MG63 (cell line): ENCODE results near the gene C5AR1. TPM values are rescaled to one million over a fixed set of nuclear protein-coding genes. Genes with fewer than 3 reads are reported as not detected.
A peak's percentile ranks its signal among the peaks of the same experiment; 100 is the strongest.
"Not testable (repeated sequence)": the region's sequence is repeated elsewhere in the genome, so short reads cannot be mapped to it uniquely, and the experiment has no call there.

Experiments
- DNase-seq: peaks from one replicate; pipeline ENCODE4 v3.0.0-alpha.2; 2020
- H3K27me3 ChIP-seq: fragments of 250-450 bp; sonication (Bioruptor Pico); 2 replicates; pipeline ENCODE4 v1.5.1; 2020; ENCODE audit warnings: mild to moderate bottlenecking, moderate library complexity
- H3K36me3 ChIP-seq: fragments of 250-450 bp; sonication (Bioruptor Pico); 2 replicates; pipeline ENCODE4 v1.5.1; 2020; ENCODE audit warnings: mild to moderate bottlenecking, moderate library complexity
- H3K4me3 ChIP-seq: fragments of 250-450 bp; sonication (Bioruptor Pico); 2 replicates; pipeline ENCODE4 v1.5.1; 2020; ENCODE audit warnings: mild to moderate bottlenecking, moderate library complexity
- H3K9me3 ChIP-seq: fragments of 250-450 bp; sonication (Bioruptor Pico); 2 replicates; pipeline ENCODE4 v1.5.1; 2020; ENCODE audit warnings: mild to moderate bottlenecking, moderate library complexity
- total RNA-seq: library from RNA; depleted of rRNA; stranded (reverse); fragments of >200 nt; shearing (Covaris generic); gene quantifications from 2 replicates; pipeline ENCODE4 v1.2.3, GENCODE V29; 2014; ENCODE audit warnings: low replicate concordance

C5AR1 gene
- total RNA-seq, 1 experiment from 2014 or later, result not detected

GRCh38 chr19:47341734-47342133 is 32.1 kb downstream of the C5AR1 start:
- H3K9me3 ChIP-seq, result no peaks in the 10 kb centered on the region
- no peak for DNase-seq
- H3K4me3 ChIP-seq, result no peak overlapping the region
- no peaks in the 10 kb centered on the region for H3K27me3 ChIP-seq
- no peaks in the 10 kb centered on the region for H3K36me3 ChIP-seq

GRCh38 chr19:47343194-47343802 is 33.6 kb downstream of the C5AR1 start:
- Histone ChIP-seq H3K9me3 (no peaks in the 10 kb centered on the region), H3K4me3 (no peak overlapping the region), H3K27me3 (no peaks in the 10 kb centered on the region), H3K36me3 (no peaks in the 10 kb centered on the region)
- DNase-seq, result no peak

DNA sequence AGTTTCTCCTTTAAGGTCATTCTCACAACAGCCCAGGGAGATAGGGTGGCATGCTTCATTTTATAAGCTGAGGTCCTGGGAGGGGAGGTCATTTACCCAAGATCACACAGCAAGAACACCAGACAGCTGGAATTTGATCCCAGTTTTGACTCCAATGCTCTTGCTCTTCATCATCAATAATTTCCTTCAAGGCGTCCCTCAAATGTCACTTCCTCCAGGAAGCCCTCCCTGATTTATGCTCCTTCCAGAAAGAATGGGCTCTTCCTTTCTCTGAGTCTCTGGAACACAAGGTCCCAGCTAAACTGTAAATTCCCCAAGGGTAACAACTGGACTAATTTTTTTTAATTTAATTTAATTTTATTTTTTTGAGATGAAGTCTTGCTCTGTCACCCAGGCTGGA is 34.8 kb downstream of the C5AR1 start:
- no peak overlapping the region for H3K4me3 ChIP-seq
- no peak for DNase-seq
- peaks cover 2% of the 10 kb centered on the region; the same call in 1 of the 2 replicates for H3K36me3 ChIP-seq
- H3K9me3 ChIP-seq, result no peaks in the 10 kb centered on the region
- H3K27me3 ChIP-seq, result no peaks in the 10 kb centered on the region

GRCh38 chr19:47346024-47346423 is 36.4 kb downstream of the C5AR1 start:
- H3K27me3 ChIP-seq, H3K9me3 ChIP-seq, H3K36me3 ChIP-seq, H3K4me3 ChIP-seq, DNase-seq: not testable (repeated sequence)

DNA sequence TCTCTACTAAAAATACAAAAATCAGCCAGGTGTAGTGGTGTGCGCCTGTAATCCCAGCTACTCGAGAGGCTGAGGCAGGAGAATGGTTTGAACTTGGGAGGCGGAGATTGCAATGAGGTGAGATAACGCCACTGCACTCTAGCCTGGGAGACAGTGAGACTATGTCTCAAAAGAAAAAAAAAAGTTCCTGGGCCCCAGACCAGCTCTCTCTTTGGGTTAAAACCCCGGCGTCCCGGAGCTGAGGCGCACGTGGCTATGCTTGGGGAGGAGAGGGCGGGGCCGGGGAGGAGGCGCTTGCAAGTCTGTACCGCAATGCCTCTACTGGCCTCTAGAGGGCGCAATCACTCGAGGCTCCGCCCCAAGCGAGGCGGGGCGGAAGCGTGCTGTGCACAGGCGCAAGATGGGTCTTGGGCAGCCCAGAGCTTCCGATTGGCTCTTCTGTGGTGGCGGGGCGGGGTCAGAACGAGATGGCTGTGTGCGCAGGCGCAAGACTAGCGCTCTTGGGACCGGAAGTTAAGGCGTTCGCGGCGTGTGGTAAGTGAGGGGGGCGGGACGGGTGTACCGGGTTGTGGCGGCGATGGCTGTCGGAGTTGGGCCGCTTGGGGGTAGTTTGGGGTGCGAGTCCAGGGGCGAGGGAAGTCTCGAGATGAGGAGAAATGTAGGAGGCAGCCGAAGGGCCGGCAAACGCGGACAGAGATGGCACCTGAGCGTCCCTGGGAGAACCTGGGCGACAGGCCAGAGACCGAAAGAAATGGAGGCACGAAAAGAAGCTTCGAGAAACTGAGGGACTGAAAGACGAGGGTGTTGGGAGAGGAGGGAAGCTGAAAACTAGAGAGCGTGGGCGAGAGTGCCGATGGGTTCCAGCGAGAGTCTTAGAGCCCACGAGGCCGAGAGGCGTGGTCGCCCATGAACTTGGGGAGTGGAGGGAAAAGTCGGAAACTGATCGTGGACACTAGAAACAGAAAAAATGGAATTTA is 39.4 kb downstream of the C5AR1 start, which contains the start of gene DHX34:
TSS of gene DHX34 (plus strand) at position 497 of the 977 bp plus-strand sequence. CDS start 3,716 bp downstream, outside the sequence.
- H3K27me3 ChIP-seq, result no peaks in the 10 kb centered on the region
- DNase-seq, result peak; percentile 97
- peak within 1 kb of the TSS; percentile 93 for H3K4me3 ChIP-seq
- H3K9me3 ChIP-seq, result no peaks in the 10 kb centered on the region
- H3K36me3 ChIP-seq, result peaks cover 34% of the 10 kb centered on the region

GRCh38 chr19:47350630-47351029 is 41.0 kb downstream of the C5AR1 start:
- H3K9me3 ChIP-seq, result no peaks in the 10 kb centered on the region
- no peak for DNase-seq
- no peaks in the 10 kb centered on the region for H3K27me3 ChIP-seq
- H3K4me3 ChIP-seq, result no peak overlapping the region
- H3K36me3 ChIP-seq, result peaks cover 49% of the 10 kb centered on the region

- H3K27me3 ChIP-seq, result no peaks in the 10 kb centered on the region
- no peaks in the 10 kb centered on the region for H3K9me3 ChIP-seq
- no peak overlapping the region for H3K4me3 ChIP-seq
- peak; percentile 26 for DNase-seq
- H3K36me3 ChIP-seq, result peaks cover 56% of the 10 kb centered on the region
These were observed 41.9 kb downstream of the C5AR1 start for GRCh38 chr19:47351548-47351947.

GRCh38 chr19:47352095-47352494 is 42.4 kb downstream of the C5AR1 start:
- peaks cover 62% of the 10 kb centered on the region for H3K36me3 ChIP-seq
- no peak for DNase-seq
- no peak overlapping the region for H3K4me3 ChIP-seq
- no peaks in the 10 kb centered on the region for H3K9me3 ChIP-seq
- no peaks in the 10 kb centered on the region for H3K27me3 ChIP-seq

DNA sequence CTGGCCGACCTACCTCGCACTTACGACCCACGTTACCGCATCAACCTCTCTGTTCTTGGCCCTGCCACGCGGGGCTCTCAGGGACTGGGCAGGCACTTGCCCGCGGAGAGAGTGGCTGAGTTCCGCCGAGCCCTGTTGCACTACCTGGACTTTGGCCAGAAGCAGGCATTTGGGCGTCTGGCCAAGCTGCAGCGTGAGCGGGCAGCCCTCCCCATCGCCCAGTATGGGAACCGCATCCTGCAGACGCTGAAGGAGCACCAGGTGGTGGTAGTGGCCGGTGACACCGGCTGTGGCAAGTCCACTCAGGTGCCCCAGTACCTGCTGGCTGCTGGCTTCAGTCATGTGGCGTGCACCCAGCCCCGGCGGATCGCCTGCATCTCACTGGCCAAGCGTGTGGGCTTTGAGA is 43.6 kb downstream of the C5AR1 start:
- Histone ChIP-seq H3K4me3 (no peak overlapping the region), H3K27me3 (no peaks in the 10 kb centered on the region), H3K9me3 (no peaks in the 10 kb centered on the region), H3K36me3 (peaks cover 74% of the 10 kb centered on the region)
- DNase-seq, result no peak

- H3K36me3 ChIP-seq, result peaks cover 98% of the 10 kb centered on the region
- DNase-seq, result no peak
- H3K27me3 ChIP-seq, result no peaks in the 10 kb centered on the region
- H3K9me3 ChIP-seq, result no peaks in the 10 kb centered on the region
- H3K4me3 ChIP-seq, result no peak overlapping the region
These were observed 47.2 kb downstream of the C5AR1 start for GRCh38 chr19:47356900-47357299.

DNA sequence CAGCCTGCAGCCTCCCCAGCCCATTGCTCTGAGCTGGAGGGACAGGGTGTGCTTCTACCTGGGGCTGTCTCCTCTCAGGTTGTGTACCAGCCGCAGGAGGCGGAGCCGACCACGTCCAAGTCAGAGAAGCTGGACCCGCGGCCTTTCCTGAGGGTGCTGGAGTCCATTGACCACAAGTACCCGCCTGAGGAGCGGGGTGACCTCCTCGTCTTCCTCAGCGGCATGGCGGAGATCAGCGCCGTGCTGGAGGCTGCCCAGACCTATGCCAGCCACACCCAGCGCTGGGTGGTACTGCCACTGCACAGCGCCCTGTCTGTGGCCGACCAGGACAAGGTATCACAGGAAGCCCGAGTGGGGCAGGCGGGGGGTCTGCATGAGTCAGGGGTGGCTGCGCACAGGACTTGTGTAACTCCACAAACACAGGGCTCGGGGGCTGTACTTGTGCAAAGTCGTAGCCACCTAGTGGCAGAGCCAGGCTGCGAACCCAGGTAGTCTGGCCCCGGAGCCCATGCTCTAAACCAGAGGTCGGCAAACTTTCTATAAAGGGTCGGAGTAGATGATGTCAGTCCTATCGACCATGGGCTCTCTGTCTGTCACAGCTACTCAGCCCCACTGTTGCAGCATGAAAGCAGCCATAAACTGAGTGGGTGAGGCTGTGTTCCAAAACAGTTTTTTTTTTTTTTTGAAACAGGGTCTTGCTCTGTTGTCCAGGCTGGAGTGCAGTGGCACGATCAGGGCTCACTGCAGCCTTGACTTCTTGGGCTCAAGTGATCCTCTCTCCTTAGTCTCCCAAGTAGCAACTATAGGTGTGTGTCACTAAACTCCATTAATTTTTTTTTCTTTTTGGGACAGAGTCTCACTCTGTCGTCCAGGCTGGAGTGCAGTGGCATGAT is 48.4 kb downstream of the C5AR1 start:
- DNase-seq, result no peak
- Histone ChIP-seq H3K27me3 (no peaks in the 10 kb centered on the region), H3K4me3 (no peak overlapping the region), H3K36me3 (peaks cover 96% of the 10 kb centered on the region), H3K9me3 (no peaks in the 10 kb centered on the region)

DNA sequence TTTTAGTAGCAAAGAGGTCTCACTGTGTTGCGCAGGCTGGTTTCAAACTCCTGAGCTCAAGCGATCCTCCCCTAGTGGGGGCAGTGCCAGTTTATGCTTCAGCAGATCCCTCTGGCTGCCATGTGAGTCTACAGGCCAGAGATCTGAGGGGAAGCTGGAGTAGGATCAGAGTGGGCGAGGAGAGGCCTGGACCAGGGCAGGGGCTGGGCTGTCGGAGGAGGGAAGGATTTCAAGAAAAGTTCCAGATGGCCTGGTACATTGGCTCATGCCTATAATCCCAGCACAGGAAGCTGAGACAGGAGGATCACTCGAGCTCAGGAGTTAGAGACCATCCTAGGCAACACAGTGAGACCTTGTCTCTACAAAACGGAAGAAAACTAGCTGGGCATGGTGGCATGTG is 49.3 kb downstream of the C5AR1 start:
- no peak overlapping the region for H3K4me3 ChIP-seq
- H3K27me3 ChIP-seq, result no peaks in the 10 kb centered on the region
- DNase-seq, result no peak
- H3K36me3 ChIP-seq, result peaks cover 95% of the 10 kb centered on the region
- H3K9me3 ChIP-seq, result no peaks in the 10 kb centered on the region

- no peak for DNase-seq
- peaks cover 97% of the 10 kb centered on the region for H3K36me3 ChIP-seq
These were observed 52.7 kb downstream of the C5AR1 start for GRCh38 chr19:47362321-47362720.

GRCh38 chr19:47363758-47364531 is 54.3 kb downstream of the C5AR1 start:
- H3K4me3 ChIP-seq, result no peak overlapping the region
- peaks cover 88% of the 10 kb centered on the region for H3K36me3 ChIP-seq
- DNase-seq, result peak; percentile 22
- H3K9me3 ChIP-seq, result no peaks in the 10 kb centered on the region
- H3K27me3 ChIP-seq, result no peaks in the 10 kb centered on the region

More at GRCh38 chr19:47362321-47362720, 52.7 kb downstream of the C5AR1 start:
- no peaks in the 10 kb centered on the region for H3K9me3 ChIP-seq
- H3K4me3 ChIP-seq, result no peak overlapping the region
- no peaks in the 10 kb centered on the region for H3K27me3 ChIP-seq

DNA sequence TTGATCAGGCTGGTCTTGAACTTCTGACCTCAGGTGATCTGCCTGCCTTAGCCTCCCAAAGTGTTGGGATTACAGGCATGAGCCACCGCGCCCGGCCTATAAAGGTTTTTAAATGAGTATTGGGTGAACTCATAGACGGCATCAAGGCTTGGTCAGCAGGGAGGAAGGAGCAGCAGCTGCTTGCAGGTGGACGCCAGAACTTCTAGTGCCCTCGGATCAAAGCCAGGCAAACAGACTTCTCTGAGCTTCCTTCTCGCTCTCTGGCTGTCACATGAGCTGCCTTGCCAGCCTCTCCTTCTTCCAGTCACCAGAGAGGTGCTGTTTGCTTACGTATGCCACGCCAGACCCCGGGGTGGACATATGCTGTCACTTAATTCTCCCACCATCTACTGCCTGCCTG is 55.8 kb downstream of the C5AR1 start:
- not testable (repeated sequence) for H3K27me3 ChIP-seq, DNase-seq, H3K4me3 ChIP-seq, H3K9me3 ChIP-seq
- H3K36me3 ChIP-seq, result peaks cover 88% of the 10 kb centered on the region

GRCh38 chr19:47370045-47370611 is 60.5 kb downstream of the C5AR1 start:
- peak; percentile 35 for DNase-seq

More at GRCh38 chr19:47370045-47370611, 60.5 kb downstream of the C5AR1 start:
- H3K4me3 ChIP-seq, result no peak overlapping the region
- peaks cover 88% of the 10 kb centered on the region for H3K36me3 ChIP-seq
- H3K9me3 ChIP-seq, result no peaks in the 10 kb centered on the region
- no peaks in the 10 kb centered on the region for H3K27me3 ChIP-seq
